MCF 10A (cell line): ENCODE measurements around the gene TMEM229A. TPM values are rescaled to one million over a fixed set of nuclear protein-coding genes. Genes with fewer than 3 reads are reported as not detected.

Experiments used
- BruUV-seq: library from RNA; stranded (reverse); fragments of 400-500 nt; replicated peaks from 2 replicates; lab custom pipeline; 2021; lab: Mats Ljungman, UMichigan
- CTCF ChIA-PET: fragments of 300-600 bp; sonication (Branson Sonifier 250); formaldehyde crosslinking; extraction: SDS; loops from one replicate; lab custom pipeline; 2021; ENCODE audit warnings: antibody characterized with exemption, inconsistent platforms; lab: Yijun Ruan, JAX
- POLR2A ChIA-PET: fragments of 300-600, 350-650 bp; sonication (Branson Sonifier 250); formaldehyde crosslinking; extraction: SDS; loops from one replicate; lab custom pipeline; 2020; ENCODE audit warnings: antibody characterized with exemption, inconsistent platforms; lab: Yijun Ruan, JAX
- DNase-seq: peaks from one replicate; pipeline ENCODE4 v3.0.0-alpha.2; 2018; ENCODE audit not compliant: unreplicated experiment
- H3K27ac Mint-ChIP-seq: one replicate; pipeline ENCODE4 v1.8.0; 2022; ENCODE audit warnings: mild to moderate bottlenecking, low read depth, mixed read lengths; ENCODE audit not compliant: unreplicated experiment
- H3K27me3 Mint-ChIP-seq: one replicate; pipeline ENCODE4 v1.8.0; 2022; ENCODE audit warnings: mixed read lengths; ENCODE audit not compliant: insufficient read depth, unreplicated experiment
- H3K36me3 Mint-ChIP-seq: one replicate; pipeline ENCODE4 v1.8.0; 2022; ENCODE audit warnings: mild to moderate bottlenecking, moderate library complexity, mixed read lengths; ENCODE audit not compliant: insufficient read depth, unreplicated experiment
- H3K4me1 Mint-ChIP-seq: one replicate; pipeline ENCODE4 v1.8.0; 2022; ENCODE audit warnings: mixed read lengths; ENCODE audit not compliant: insufficient read depth, unreplicated experiment
- H3K4me3 Mint-ChIP-seq: one replicate; pipeline ENCODE4 v1.8.0; 2022; ENCODE audit warnings: mild to moderate bottlenecking, moderate library complexity, mixed read lengths; ENCODE audit not compliant: unreplicated experiment
- H3K9me3 Mint-ChIP-seq: one replicate; pipeline ENCODE4 v1.8.0; 2022; ENCODE audit warnings: mixed read lengths; ENCODE audit not compliant: unreplicated experiment
- intact Hi-C: fragments of 100-400 bp; cut with micrococcal nuclease; formaldehyde crosslinking; loops from 2 replicates; pipeline ENCODE4 v1.14.1; 2022
- total RNA-seq: library from RNA; stranded (reverse); gene quantifications from 2 replicates; pipeline ENCODE4 v1.2.3, GENCODE V29; 2022
- TF ChIP-seq, protein P1 (sequence below): fragments of 200-600 bp; IDR thresholded peaks from one replicate; pipeline ENCODE4 v1.8.0; 2022; ENCODE audit warnings: antibody characterized with exemption, mild to moderate bottlenecking; ENCODE audit not compliant: unreplicated experiment

Gene TMEM229A
- total RNA-seq, 1 experiment from 2014 or later, result not detected

- no peaks in the 10 kb centered on the region for H3K4me1 Mint-ChIP-seq
- no peaks in the 10 kb centered on the region for H3K27me3 Mint-ChIP-seq
- H3K36me3 Mint-ChIP-seq, result no peaks in the 10 kb centered on the region
- ChIA-PET POLR2A (no interaction called here), CTCF (no interaction called here)
- intact Hi-C loops, result no loop called here
- TF ChIP-seq, protein P1, sequence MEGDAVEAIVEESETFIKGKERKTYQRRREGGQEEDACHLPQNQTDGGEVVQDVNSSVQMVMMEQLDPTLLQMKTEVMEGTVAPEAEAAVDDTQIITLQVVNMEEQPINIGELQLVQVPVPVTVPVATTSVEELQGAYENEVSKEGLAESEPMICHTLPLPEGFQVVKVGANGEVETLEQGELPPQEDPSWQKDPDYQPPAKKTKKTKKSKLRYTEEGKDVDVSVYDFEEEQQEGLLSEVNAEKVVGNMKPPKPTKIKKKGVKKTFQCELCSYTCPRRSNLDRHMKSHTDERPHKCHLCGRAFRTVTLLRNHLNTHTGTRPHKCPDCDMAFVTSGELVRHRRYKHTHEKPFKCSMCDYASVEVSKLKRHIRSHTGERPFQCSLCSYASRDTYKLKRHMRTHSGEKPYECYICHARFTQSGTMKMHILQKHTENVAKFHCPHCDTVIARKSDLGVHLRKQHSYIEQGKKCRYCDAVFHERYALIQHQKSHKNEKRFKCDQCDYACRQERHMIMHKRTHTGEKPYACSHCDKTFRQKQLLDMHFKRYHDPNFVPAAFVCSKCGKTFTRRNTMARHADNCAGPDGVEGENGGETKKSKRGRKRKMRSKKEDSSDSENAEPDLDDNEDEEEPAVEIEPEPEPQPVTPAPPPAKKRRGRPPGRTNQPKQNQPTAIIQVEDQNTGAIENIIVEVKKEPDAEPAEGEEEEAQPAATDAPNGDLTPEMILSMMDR, result no peak
- no peaks in the 10 kb centered on the region for H3K9me3 Mint-ChIP-seq
- no peak for DNase-seq
- no peak overlapping the region for H3K4me3 Mint-ChIP-seq
- no TSS peak for BruUV-seq
- no peak overlapping the region for H3K27ac Mint-ChIP-seq
Observed at GRCh38 chr7:124022551-124022950, 10.3 kb downstream of the TMEM229A start.

DNA sequence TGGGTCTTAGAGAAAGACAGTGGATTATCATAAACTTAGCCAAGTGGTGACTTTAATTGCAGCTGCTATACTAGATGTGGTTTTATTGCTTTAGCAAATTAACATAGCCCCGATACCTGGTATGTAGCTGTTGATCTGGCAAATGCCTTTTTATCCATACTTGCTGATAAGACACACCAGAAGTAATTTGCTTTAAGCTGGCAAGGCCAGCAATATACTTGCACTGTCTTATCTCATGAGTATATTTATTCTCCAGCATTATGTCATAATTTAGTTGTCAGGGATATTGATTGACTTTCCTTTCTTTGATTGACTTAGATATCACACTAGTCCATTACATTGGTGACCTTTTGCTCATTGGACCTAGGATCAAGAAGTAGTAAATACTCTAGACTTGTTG, 12.8 kb downstream of the TMEM229A start:
- intact Hi-C loops, result no loop called here
- Mint-ChIP-seq H3K4me1 (no peaks in the 10 kb centered on the region), H3K36me3 (no peaks in the 10 kb centered on the region), H3K4me3 (no peak overlapping the region), H3K27ac (no peak overlapping the region), H3K9me3 (no peaks in the 10 kb centered on the region), H3K27me3 (no peaks in the 10 kb centered on the region)
- BruUV-seq, result no TSS peak
- ChIA-PET POLR2A (no interaction called here), CTCF (interaction anchor here (1.2 kb wide), 1 partner anchor 10 kb away, joined by 4 read pairs; no protein-coding TSS in a partner anchor)
- DNase-seq, result no peak
- TF ChIP-seq, protein P1, result no peak

- no peak overlapping the region for H3K4me3 Mint-ChIP-seq
- no peaks in the 10 kb centered on the region for H3K4me1 Mint-ChIP-seq
- ChIA-PET POLR2A (no interaction called here), CTCF (no interaction called here)
- H3K27me3 Mint-ChIP-seq, result no peaks in the 10 kb centered on the region
- H3K36me3 Mint-ChIP-seq, result no peaks in the 10 kb centered on the region
- BruUV-seq, result no TSS peak
- no peak overlapping the region for H3K27ac Mint-ChIP-seq
- H3K9me3 Mint-ChIP-seq, result no peaks in the 10 kb centered on the region
- intact Hi-C loops, result no loop called here
- TF ChIP-seq, protein P1, result no peak
- no peak for DNase-seq
Observed at GRCh38 chr7:124013306-124013705, 19.6 kb downstream of the TMEM229A start.

- TF ChIP-seq, protein P1, result no peak
- H3K27me3 Mint-ChIP-seq, result no peaks in the 10 kb centered on the region
- H3K4me3 Mint-ChIP-seq, result no peak overlapping the region
- POLR2A ChIA-PET, result no interaction called here
- H3K9me3 Mint-ChIP-seq, result no peaks in the 10 kb centered on the region
- CTCF ChIA-PET, result no interaction called here
- intact Hi-C loops, result no loop called here
- no peaks in the 10 kb centered on the region for H3K36me3 Mint-ChIP-seq
- H3K27ac Mint-ChIP-seq, result no peak overlapping the region
- no peak for DNase-seq
- BruUV-seq, result no TSS peak
- H3K4me1 Mint-ChIP-seq, result no peaks in the 10 kb centered on the region
Observed at GRCh38 chr7:124012864-124013263, 20.0 kb downstream of the TMEM229A start.
